H9 (cell line): ENCODE measurements around the gene ACR. TPM values are rescaled to one million over a fixed set of nuclear protein-coding genes. Genes with fewer than 3 reads are reported as not detected.

ENCODE experiments used
- DNase-seq: peaks from one replicate; pipeline ENCODE4 v3.0.0-alpha.2; 2017
- H2AFZ ChIP-seq: one replicate; pipeline ENCODE4 v1.6.1; 2013; ENCODE audit warnings: mild to moderate bottlenecking, low read length, control low read depth, moderate library complexity
- H2AK5ac ChIP-seq: 2 replicates; pipeline ENCODE4 v1.6.1; 2013; ENCODE audit warnings: low read length, control low read depth, mixed read lengths; ENCODE audit not compliant: insufficient read length
- H2BK120ac ChIP-seq: one replicate; pipeline ENCODE4 v1.6.1; 2013; ENCODE audit warnings: low read depth, mild to moderate bottlenecking, low read length, control low read depth, inconsistent platforms; ENCODE audit not compliant: poor library complexity, severe bottlenecking
- H2BK12ac ChIP-seq: 2 replicates; pipeline ENCODE4 v1.6.1; 2013; ENCODE audit warnings: low read length, control low read depth, mixed read lengths, low read depth; ENCODE audit not compliant: insufficient read length
- H2BK15ac ChIP-seq: 2 replicates; pipeline ENCODE4 v1.6.1; 2013; ENCODE audit warnings: low read depth, low read length, control low read depth
- H2BK20ac ChIP-seq: one replicate; pipeline ENCODE4 v1.6.1; 2013; ENCODE audit warnings: low read depth, mild to moderate bottlenecking, low read length, control low read depth, inconsistent platforms; ENCODE audit not compliant: poor library complexity, severe bottlenecking
- H2BK5ac ChIP-seq: 2 replicates; pipeline ENCODE4 v1.6.1; 2013; ENCODE audit warnings: low read length, control low read depth, mixed read lengths; ENCODE audit not compliant: insufficient read length
- H3K14ac ChIP-seq: 2 replicates; pipeline ENCODE4 v1.6.1; 2013; ENCODE audit warnings: low read length, control low read depth; ENCODE audit not compliant: insufficient read depth
- H3K18ac ChIP-seq: 2 replicates; pipeline ENCODE4 v1.6.1; 2013; ENCODE audit warnings: low read depth, mild to moderate bottlenecking, mixed read lengths, low read length, control low read depth; ENCODE audit not compliant: insufficient read length
- H3K23ac ChIP-seq: 2 replicates; pipeline ENCODE4 v1.6.1; 2013; ENCODE audit warnings: low read length, control low read depth, mixed read lengths, low read depth; ENCODE audit not compliant: insufficient read length
- H3K23me2 ChIP-seq: 2 replicates; pipeline ENCODE4 v1.6.1; 2013; ENCODE audit warnings: low read depth, mild to moderate bottlenecking, mixed read lengths, low read length, control low read depth; ENCODE audit not compliant: insufficient read length, poor library complexity, severe bottlenecking
- H3K27ac ChIP-seq: 2 replicates; pipeline ENCODE4 v1.5.1; 2013; ENCODE audit warnings: low read length, control low read depth, mixed read lengths, low read depth; ENCODE audit not compliant: insufficient read length
- H3K27me3 ChIP-seq: 2 replicates; pipeline ENCODE4 v1.6.1; 2013; ENCODE audit warnings: low read length, control low read depth, inconsistent platforms; ENCODE audit not compliant: insufficient read depth
- H3K4ac ChIP-seq: 2 replicates; pipeline ENCODE4 v1.6.1; 2013; ENCODE audit warnings: low read depth, mild to moderate bottlenecking, control low read depth, inconsistent platforms, low read length, moderate library complexity
- H3K4me1 ChIP-seq: 2 replicates; pipeline ENCODE4 v1.6.1; 2013; ENCODE audit warnings: low read length, control low read depth, inconsistent platforms; ENCODE audit not compliant: insufficient read depth
- H3K4me2 ChIP-seq: 2 replicates; pipeline ENCODE4 v1.6.1; 2013; ENCODE audit warnings: low read length, control low read depth, mixed read lengths; ENCODE audit not compliant: insufficient read length, insufficient read depth
- H3K56ac ChIP-seq: 2 replicates; pipeline ENCODE4 v1.6.1; 2013; ENCODE audit warnings: low read depth, mild to moderate bottlenecking, mixed read lengths, low read length, control low read depth; ENCODE audit not compliant: insufficient read length
- H3K79me1 ChIP-seq: 2 replicates; pipeline ENCODE4 v1.6.1; 2013; ENCODE audit warnings: low read depth, mild to moderate bottlenecking, moderate library complexity, low read length, control low read depth, inconsistent platforms; ENCODE audit not compliant: insufficient read depth, poor library complexity, severe bottlenecking
- H3K79me2 ChIP-seq: 2 replicates; pipeline ENCODE4 v1.6.1; 2013; ENCODE audit warnings: low read length, control low read depth, inconsistent platforms; ENCODE audit not compliant: insufficient read depth
- H3K9ac ChIP-seq: 2 replicates; pipeline ENCODE4 v1.6.1; 2013; ENCODE audit warnings: low read length, control low read depth, mixed read lengths; ENCODE audit not compliant: insufficient read length; ENCODE audit errors: extremely low read depth
- H3K9me3 ChIP-seq: one replicate; pipeline ENCODE4 v1.6.1; 2013; ENCODE audit warnings: low read depth, low read length, inconsistent platforms; ENCODE audit not compliant: control insufficient read depth
- H3T11ph ChIP-seq: one replicate; pipeline ENCODE4 v1.6.1; 2013; ENCODE audit warnings: mild to moderate bottlenecking, low read length, control low read depth, inconsistent platforms
- H4K20me1 ChIP-seq: one replicate; pipeline ENCODE4 v1.6.1; 2013; ENCODE audit not compliant: control insufficient read depth, insufficient read length, insufficient read depth
- H4K5ac ChIP-seq: 2 replicates; pipeline ENCODE4 v1.6.1; 2013; ENCODE audit warnings: low read depth, mild to moderate bottlenecking, mixed read lengths, low read length, control low read depth; ENCODE audit not compliant: insufficient read length
- H4K8ac ChIP-seq: replicated peaks from 2 replicates; pipeline ENCODE4 v1.6.1; 2013; ENCODE audit warnings: low read length, control low read depth, mixed read lengths, low read depth; ENCODE audit not compliant: insufficient read length
- H4K91ac ChIP-seq: 2 replicates; pipeline ENCODE4 v1.6.1; 2013; ENCODE audit warnings: low read depth, mild to moderate bottlenecking, moderate library complexity, mixed read lengths, low read length, control low read depth; ENCODE audit not compliant: insufficient read length
- H3K27ac Mint-ChIP-seq, 3 experiments: 2 replicates in 2 of 3; 3 replicates in 1 of 3; pipeline ENCODE4 v1.8.0; 2020 to 2021; ENCODE audit warnings: mixed read lengths in 3 of 3, mild to moderate bottlenecking in 1 of 3, moderate library complexity in 1 of 3
- H3K27me3 Mint-ChIP-seq: 2 replicates; pipeline ENCODE4 v1.8.0; 2021; ENCODE audit warnings: low read depth, mild to moderate bottlenecking, moderate library complexity, mixed read lengths
- H3K36me3 Mint-ChIP-seq, 3 experiments: 2 replicates in 2 of 3; 3 replicates in 1 of 3; pipeline ENCODE4 v1.8.0; 2020 to 2021; ENCODE audit warnings: low read depth in 3 of 3, mixed read lengths in 3 of 3; ENCODE audit not compliant: insufficient read depth in 1 of 3
- H3K4me1 Mint-ChIP-seq, 2 experiments: 2 replicates each; pipeline ENCODE4 v1.8.0; 2020; ENCODE audit warnings: mixed read lengths in 2 of 2
- H3K4me3 Mint-ChIP-seq, 2 experiments: 2 replicates in 1 of 2; 3 replicates in 1 of 2; pipeline ENCODE4 v1.8.0; 2020 to 2021; ENCODE audit warnings: mild to moderate bottlenecking in 2 of 2, mixed read lengths in 2 of 2, moderate library complexity in 1 of 2
- H3K9me3 Mint-ChIP-seq, 2 experiments: 2 replicates in 1 of 2; 3 replicates in 1 of 2; pipeline ENCODE4 v1.8.0; 2020; ENCODE audit warnings: mild to moderate bottlenecking in 2 of 2, mixed read lengths in 2 of 2, moderate library complexity in 1 of 2
- WGBS: extraction: QIAGEN DNeasy Blood & Tissue Kit; methylation state at CpG from one replicate; pipeline ENCODE4 v1.1.7; 2013; ENCODE audit warnings: missing lambda C conversion rate, low lambda C conversion rate, mixed read lengths; ENCODE audit not compliant: insufficient read length; ENCODE audit errors: extremely low coverage; 5-methylcytosine and 5-hydroxymethylcytosine counted together
- total RNA-seq: library from RNA; stranded (reverse); gene quantifications from 2 replicates; pipeline ENCODE4 v1.2.1, GENCODE V29; 2021
- TF ChIP-seq, protein P1 (sequence below): fragments of 200-600 bp; sonication (generic); conservative IDR thresholded peaks from 3 replicates; pipeline ENCODE4 v1.8.0; 2021; ENCODE audit warnings: antibody characterized with exemption, mild to moderate bottlenecking

ACR gene
- total RNA-seq, 1 experiment from 2014 or later, result 0.35 TPM

- WGBS, result no CpG with 5 or more reads among the region's 9 CpGs
- Histone ChIP-seq H4K5ac (no peak overlapping the region), H4K20me1 (no peaks in the 10 kb centered on the region), H3K4me2 (no peak overlapping the region), H4K91ac (no peak overlapping the region), H3K4me1 (no peaks in the 10 kb centered on the region), H3K56ac (no peak overlapping the region), H2BK120ac (no peak overlapping the region), H2AFZ (no peak overlapping the region), H3K4ac (no peak overlapping the region), H2BK5ac (no peak overlapping the region), H3K23ac (no peak overlapping the region), H4K8ac (no peak overlapping the region), H3K18ac (no peak overlapping the region), H3K14ac (no peak overlapping the region), H2AK5ac (no peak overlapping the region), H3K79me1 (no peaks in the 10 kb centered on the region), H3K27ac (no peak overlapping the region), H3K79me2 (no peaks in the 10 kb centered on the region), H3K27me3 (no peaks in the 10 kb centered on the region), H2BK20ac (no peak overlapping the region), H2BK15ac (no peak overlapping the region), H3K9me3 (no peaks in the 10 kb centered on the region), H3T11ph (no peak overlapping the region), H3K23me2 (no peaks in the 10 kb centered on the region), H3K9ac (no peak overlapping the region), H2BK12ac (no peak overlapping the region)
- H3K9me3 Mint-ChIP-seq, result no peaks in the 10 kb centered on the region; a peak in 1 of 5 replicates
- peaks cover 0 to 8% (median 4%) of the 10 kb centered on the region in 3 experiments; a peak in 2 of 7 replicates for H3K36me3 Mint-ChIP-seq
- no peak overlapping the region for H3K27ac Mint-ChIP-seq
- no peak overlapping the region for H3K4me3 Mint-ChIP-seq
- H3K4me1 Mint-ChIP-seq, result no peaks in the 10 kb centered on the region
- H3K27me3 Mint-ChIP-seq, result peaks cover 19% of the 10 kb centered on the region
- TF ChIP-seq, protein P1, sequence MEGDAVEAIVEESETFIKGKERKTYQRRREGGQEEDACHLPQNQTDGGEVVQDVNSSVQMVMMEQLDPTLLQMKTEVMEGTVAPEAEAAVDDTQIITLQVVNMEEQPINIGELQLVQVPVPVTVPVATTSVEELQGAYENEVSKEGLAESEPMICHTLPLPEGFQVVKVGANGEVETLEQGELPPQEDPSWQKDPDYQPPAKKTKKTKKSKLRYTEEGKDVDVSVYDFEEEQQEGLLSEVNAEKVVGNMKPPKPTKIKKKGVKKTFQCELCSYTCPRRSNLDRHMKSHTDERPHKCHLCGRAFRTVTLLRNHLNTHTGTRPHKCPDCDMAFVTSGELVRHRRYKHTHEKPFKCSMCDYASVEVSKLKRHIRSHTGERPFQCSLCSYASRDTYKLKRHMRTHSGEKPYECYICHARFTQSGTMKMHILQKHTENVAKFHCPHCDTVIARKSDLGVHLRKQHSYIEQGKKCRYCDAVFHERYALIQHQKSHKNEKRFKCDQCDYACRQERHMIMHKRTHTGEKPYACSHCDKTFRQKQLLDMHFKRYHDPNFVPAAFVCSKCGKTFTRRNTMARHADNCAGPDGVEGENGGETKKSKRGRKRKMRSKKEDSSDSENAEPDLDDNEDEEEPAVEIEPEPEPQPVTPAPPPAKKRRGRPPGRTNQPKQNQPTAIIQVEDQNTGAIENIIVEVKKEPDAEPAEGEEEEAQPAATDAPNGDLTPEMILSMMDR, result no peak
- DNase-seq, result no peak
Measured at GRCh38 chr22:50712341-50713007, 25.5 kb upstream of the ACR start.
